ENCODE data around the gene FRS2. TPM values are rescaled to one million over a fixed set of nuclear protein-coding genes. Genes with fewer than 3 reads are reported as not detected.

FRS2 gene
- total and polyA plus RNA-seq, 10 of the 15 experiments (the other 5 are each of a cell fraction or from before 2014, with no cell fraction given) = 1.1 to 13.1 (median 5.9) TPM

DNA sequence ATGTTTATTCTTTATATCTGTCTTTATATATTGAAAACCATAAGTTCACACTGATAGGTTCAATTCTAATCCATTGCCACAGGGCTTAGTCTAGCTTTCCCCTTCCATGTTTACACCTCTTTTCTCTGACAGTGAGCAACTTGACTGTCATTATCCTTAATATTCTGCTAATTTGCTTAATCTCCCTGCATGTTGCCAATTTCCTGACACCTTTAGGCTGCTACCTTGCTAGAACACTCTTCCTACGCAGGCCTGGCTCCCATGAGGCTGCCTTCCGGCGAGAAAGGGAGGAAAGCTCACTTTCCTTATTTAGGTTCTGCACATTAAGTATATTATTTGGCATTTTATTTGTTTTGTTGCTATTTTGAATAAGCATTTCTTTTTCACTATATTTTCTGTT, 12.8 kb upstream of the FRS2 start:
- FAIRE-seq (no peak), DNase-seq (ENCODE audit: low read depth, low spot score) (no peak), ATAC-seq (no peak)
- Histone ChIP-seq H3K27ac (ENCODE audit: control insufficient read depth, insufficient read depth) (no peak overlapping the region), H4K20me1 (ENCODE audit: control insufficient read depth, insufficient read depth) (no peaks in the 10 kb centered on the region), H3K79me2 (ENCODE audit: control insufficient read depth, insufficient read depth, low read length) (no peaks in the 10 kb centered on the region), H3K4me1 (ENCODE audit: control insufficient read depth, insufficient read depth, low read length) (no peaks in the 10 kb centered on the region), H3K36me3 (ENCODE audit: control insufficient read depth in 2 of 2, insufficient read depth in 2 of 2, low read length in 1 of 2) (no peaks in the 10 kb centered on the region), H3K9me3 (replicated peaks; ENCODE audit: control insufficient read depth, insufficient read depth, low read length) (no peaks in the 10 kb centered on the region; the same call in 2 of the 3 replicates), H3K4me3 (no peak overlapping the region), H3K4me2 (ENCODE audit: control insufficient read depth, insufficient read depth) (no peak overlapping the region), H3K27me3 (replicated peaks in 1 of 2; ENCODE audit: control insufficient read depth in 2 of 2, insufficient read depth in 2 of 2, low read length in 1 of 2) (no peaks in the 10 kb centered on the region), H2AFZ (ENCODE audit: control insufficient read depth, low read depth, low read length) (no peak overlapping the region), H3K9ac (ENCODE audit: control insufficient read depth, insufficient read depth, low read length) (no peak overlapping the region)
- no peak for TF ChIP-seq CEBPB (IDR thresholded peaks at IDR 0.05; ENCODE audit: borderline replicate concordance in 1 of 2, low read depth in 2 of 2, low read length in 2 of 2)
- TF ChIP-seq HDAC6 (IDR thresholded peaks at IDR 0.05; ENCODE audit: unreplicated experiment) = no peak
- no peak for TF ChIP-seq SMAD1 (IDR thresholded peaks at IDR 0.05; ENCODE audit: low read depth, partially characterized antibody)
- no peak for TF ChIP-seq ZZZ3 (IDR thresholded peaks at IDR 0.05; ENCODE audit: control insufficient read depth, insufficient read length, low read depth)
- TF ChIP-seq TAF1 (IDR thresholded peaks at IDR 0.05; ENCODE audit: borderline replicate concordance, low read depth, low read length) = no peak
- no peak for TF ChIP-seq CHD2 (IDR thresholded peaks at IDR 0.05; ENCODE audit: borderline replicate concordance, low read depth, low read length)
- TF ChIP-seq STAT3 (IDR thresholded peaks at IDR 0.05; ENCODE audit: low read depth, low read length) = no peak
- no peak for TF ChIP-seq RFX5 (IDR thresholded peaks at IDR 0.05; ENCODE audit: low read depth, low read length)
- no peak for TF ChIP-seq HDGF (IDR thresholded peaks at IDR 0.05)
- no peak for TF ChIP-seq SIN3A (IDR thresholded peaks at IDR 0.05; ENCODE audit: low read depth, low read length)
- ChIA-PET SMC1A (ENCODE audit: uncharacterized antibody, unreplicated experiment) (interaction anchor here (1.2 kb wide), 1 partner anchor 13 kb away, joined by 3 read pairs; the partner anchor contains the start of gene FRS2), POLR2A (interaction anchor here (2.2 kb wide), 1 partner anchor 9 kb away, joined by 5 read pairs; no protein-coding TSS in a partner anchor), CTCF (interaction anchor here (0.8 kb wide), 1 partner anchor 9 kb away, joined by 3 read pairs; no protein-coding TSS in a partner anchor), RAD21 (ENCODE audit: unreplicated experiment) (no interaction called here)
- WGBS (ENCODE audit: insufficient coverage, insufficient replicate concordance, low lambda C conversion rate, missing lambda C conversion rate) = 52% methylated on average over 3 of the region's 3 CpGs
- intact Hi-C loops (cut with micrococcal nuclease; ENCODE audit: unreplicated experiment) (no loop called here), in situ Hi-C loops (cut with MboI) (no loop called here)
- no TSS peak for BruUV-seq (replicated peaks)

All from GM12878 (cell line).